DOHH2 (cell line): ENCODE results near the gene ANXA4.

Experiments
- EZH2phosphoT487 ChIP-seq: fragments of 200-600 bp; sonication (generic); IDR thresholded peaks from 2 replicates; pipeline ENCODE4 v1.6.1; 2017; ENCODE audit warnings: borderline replicate concordance, mild to moderate bottlenecking, antibody characterized with exemption, low read length, moderate library complexity, mixed read lengths
- TF ChIP-seq, protein P1 (sequence below): fragments of 200-600 bp; sonication (generic); IDR thresholded peaks from one replicate; pipeline ENCODE4 v1.5.1; 2014; ENCODE audit warnings: antibody characterized with exemption, mild to moderate bottlenecking, low read depth, low read length; ENCODE audit not compliant: poor library complexity, severe bottlenecking

DNA sequence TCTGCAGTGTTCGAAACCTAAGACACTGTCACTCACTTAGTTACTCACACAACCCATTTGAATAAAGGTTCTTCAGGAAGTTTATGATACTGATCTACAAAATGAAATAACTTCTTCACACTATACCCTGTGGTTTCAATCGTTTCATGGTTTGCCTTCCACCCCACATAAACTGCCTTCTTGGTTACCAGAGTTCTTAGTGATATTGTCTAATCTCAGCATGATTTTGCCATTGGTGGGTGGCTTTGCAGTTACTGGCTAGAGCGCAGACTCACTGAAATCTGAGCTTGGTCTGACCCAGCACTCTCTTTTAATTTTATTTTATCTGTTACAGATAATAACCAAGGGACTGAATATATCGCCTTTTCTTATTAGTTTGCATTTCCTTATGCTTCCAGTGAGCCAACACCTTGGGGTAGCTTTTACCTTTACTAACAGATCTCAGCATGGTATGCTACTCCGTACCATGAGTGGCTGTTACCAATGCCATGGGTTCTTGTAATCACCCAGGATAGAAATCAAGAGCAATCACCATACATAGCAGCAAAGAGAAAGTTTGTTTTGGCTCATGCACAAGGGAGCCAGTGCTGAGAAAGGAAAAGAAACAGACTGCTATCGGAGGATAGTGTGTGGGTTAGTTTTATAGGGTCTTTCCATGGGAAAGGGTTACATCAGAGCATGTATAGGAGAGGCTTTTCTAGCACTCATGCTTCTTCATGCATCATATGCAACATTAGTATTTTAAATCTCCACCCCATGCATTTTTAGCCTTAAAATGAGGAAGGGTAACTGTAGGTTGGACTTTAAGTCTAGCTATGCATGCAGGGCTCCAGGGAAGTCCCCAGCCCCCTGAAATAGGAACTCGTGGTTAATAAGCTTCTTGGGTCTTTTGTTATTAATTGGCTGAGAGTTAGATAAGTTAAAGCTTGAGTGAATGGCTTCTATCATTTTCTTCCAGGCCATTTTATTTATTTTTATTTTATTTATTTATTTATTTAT, 33.3 kb downstream of the ANXA4 start:
- no peak for TF ChIP-seq EZH2phosphoT487
- TF ChIP-seq, protein P1, sequence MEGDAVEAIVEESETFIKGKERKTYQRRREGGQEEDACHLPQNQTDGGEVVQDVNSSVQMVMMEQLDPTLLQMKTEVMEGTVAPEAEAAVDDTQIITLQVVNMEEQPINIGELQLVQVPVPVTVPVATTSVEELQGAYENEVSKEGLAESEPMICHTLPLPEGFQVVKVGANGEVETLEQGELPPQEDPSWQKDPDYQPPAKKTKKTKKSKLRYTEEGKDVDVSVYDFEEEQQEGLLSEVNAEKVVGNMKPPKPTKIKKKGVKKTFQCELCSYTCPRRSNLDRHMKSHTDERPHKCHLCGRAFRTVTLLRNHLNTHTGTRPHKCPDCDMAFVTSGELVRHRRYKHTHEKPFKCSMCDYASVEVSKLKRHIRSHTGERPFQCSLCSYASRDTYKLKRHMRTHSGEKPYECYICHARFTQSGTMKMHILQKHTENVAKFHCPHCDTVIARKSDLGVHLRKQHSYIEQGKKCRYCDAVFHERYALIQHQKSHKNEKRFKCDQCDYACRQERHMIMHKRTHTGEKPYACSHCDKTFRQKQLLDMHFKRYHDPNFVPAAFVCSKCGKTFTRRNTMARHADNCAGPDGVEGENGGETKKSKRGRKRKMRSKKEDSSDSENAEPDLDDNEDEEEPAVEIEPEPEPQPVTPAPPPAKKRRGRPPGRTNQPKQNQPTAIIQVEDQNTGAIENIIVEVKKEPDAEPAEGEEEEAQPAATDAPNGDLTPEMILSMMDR = no peak
